Measurements from ENCODE around the gene PPP1R15A.

The PPP1R15A gene

DNA sequence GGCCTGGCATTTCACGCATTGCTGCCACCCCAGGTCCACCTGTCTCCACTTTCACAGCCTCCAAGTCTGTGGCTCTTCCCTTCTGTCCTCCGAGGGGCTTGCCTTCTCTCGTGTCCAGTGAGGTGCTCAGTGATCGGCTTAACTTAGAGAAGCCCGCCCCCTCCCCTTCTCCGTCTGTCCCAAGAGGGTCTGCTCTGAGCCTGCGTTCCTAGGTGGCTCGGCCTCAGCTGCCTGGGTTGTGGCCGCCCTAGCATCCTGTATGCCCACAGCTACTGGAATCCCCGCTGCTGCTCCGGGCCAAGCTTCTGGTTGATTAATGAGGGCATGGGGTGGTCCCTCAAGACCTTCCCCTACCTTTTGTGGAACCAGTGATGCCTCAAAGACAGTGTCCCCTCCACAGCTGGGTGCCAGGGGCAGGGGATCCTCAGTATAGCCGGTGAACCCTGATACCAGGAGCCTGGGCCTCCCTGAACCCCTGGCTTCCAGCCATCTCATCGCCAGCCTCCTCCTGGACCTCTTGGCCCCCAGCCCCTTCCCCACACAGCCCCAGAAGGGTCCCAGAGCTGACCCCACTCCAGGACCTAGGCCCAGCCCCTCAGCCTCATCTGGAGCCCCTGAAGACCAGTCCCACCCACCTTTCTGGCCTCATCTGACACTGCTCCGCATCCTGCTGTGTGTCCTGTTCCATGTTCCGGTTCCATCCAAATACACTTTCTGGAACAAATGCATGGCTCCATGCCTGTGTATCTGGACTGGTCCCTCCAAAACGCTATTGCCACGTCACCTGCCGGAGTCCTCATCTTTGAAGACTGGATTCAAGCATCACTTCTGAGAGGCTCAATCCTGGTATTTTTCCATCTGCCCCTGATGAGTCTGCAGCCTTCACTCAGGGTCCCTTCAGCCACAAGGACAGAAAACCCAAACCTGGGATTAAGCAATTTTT is 50.6 kb downstream of the PPP1R15A start:
- FAIRE-seq = no peak
- DNase-seq (ENCODE audit: insufficient read length, low spot score) = no peak
- TF ChIP-seq POLR2A (IDR thresholded peaks at IDR 0.05; ENCODE audit: low read depth, low read length) (no peak), PAX5 (IDR thresholded peaks at IDR 0.05; ENCODE audit: insufficient read depth, low read length, severe bottlenecking) (no peak), TAF1 (IDR thresholded peaks at IDR 0.05; ENCODE audit: low read depth, low read length) (no peak), POLR2AphosphoS5 (IDR thresholded peaks at IDR 0.05; ENCODE audit: low read depth, low read length) (no peak), POU2F2 (IDR thresholded peaks at IDR 0.05; ENCODE audit: low read depth, low read length) (no peak), SPI1 (IDR thresholded peaks at IDR 0.05; ENCODE audit: low read depth, low read length) (no peak)

DNA sequence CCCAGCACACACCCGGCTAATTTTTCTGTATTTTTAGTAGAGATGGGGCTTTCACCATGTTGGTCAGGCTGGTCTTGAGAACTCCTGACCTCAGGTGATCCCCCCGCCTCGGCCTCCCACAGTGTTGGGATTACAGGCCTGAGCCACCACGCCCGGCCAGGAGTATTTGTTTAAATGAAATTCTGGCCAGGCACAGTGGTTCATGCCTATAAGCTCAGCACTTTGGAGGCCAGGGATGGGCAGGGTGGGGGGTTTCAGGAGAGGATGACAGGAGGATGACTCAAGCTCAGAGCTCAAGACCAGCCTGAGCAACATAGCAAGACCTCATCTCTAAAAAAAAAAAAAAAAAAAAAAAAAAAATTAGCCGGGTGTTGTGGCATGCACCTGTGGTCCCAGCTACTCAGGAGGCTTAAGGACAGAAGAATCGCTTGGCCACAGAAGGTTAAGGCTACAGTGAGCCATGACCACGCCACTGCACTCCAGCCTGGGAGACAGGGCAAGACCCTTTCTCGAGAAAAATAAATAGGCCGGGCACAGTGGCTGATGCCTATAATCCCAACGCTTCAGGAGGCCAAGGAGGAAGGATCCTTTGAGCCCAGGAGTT is 53.1 kb downstream of the PPP1R15A start:
- no peak for DNase-seq (ENCODE audit: insufficient read length, low spot score)
- TF ChIP-seq PAX5 (IDR thresholded peaks at IDR 0.05; ENCODE audit: insufficient read depth, low read length, severe bottlenecking) (no peak), POLR2A (IDR thresholded peaks at IDR 0.05; ENCODE audit: low read depth, low read length) (no peak), TAF1 (IDR thresholded peaks at IDR 0.05; ENCODE audit: low read depth, low read length) (no peak), SPI1 (IDR thresholded peaks at IDR 0.05; ENCODE audit: low read depth, low read length) (no peak), POLR2AphosphoS5 (IDR thresholded peaks at IDR 0.05; ENCODE audit: low read depth, low read length) (no peak), POU2F2 (IDR thresholded peaks at IDR 0.05; ENCODE audit: low read depth, low read length) (no peak)
- FAIRE-seq = no peak
